PC-9 (cell line): Measurements from ENCODE around the gene FCHO2. TPM values are rescaled to one million over a fixed set of nuclear protein-coding genes. Genes with fewer than 3 reads are reported as not detected.

Experiments used
- BruUV-seq: library from RNA; stranded (reverse); fragments of 400-500 nt; replicated peaks from 2 replicates; lab custom pipeline; 2021; lab: Mats Ljungman, UMichigan
- CTCF ChIA-PET: fragments of 300-600 bp; sonication (Branson Sonifier 250); formaldehyde crosslinking; loops from one replicate; lab custom pipeline; 2022; ENCODE audit warnings: antibody characterized with exemption; lab: Charles Lee
- POLR2A ChIA-PET: fragments of 300-600 bp; sonication (Branson Sonifier 250); formaldehyde crosslinking; loops from one replicate; lab custom pipeline; 2022; ENCODE audit warnings: antibody characterized with exemption; ENCODE audit not compliant: unreplicated experiment; lab: Charles Lee
- DNase-seq, 2 experiments: peaks; one replicate each; pipeline versions ENCODE4 v3.0.0 to v3.0.0-alpha.2; 2015 to 2022; ENCODE audit warnings: mixed read lengths in 1 of 2
- H2AFZ ChIP-seq: fragments of 200-600 bp; sonication (generic); 2 replicates; pipeline ENCODE4 v1.8.1; 2017; ENCODE audit warnings: antibody characterized with exemption
- H3F3A ChIP-seq: fragments of 200-600 bp; sonication (generic); 2 replicates; pipeline ENCODE4 v1.8.1; 2017; ENCODE audit warnings: antibody characterized with exemption, mild to moderate bottlenecking, low read depth; ENCODE audit not compliant: insufficient read depth
- H3K27ac ChIP-seq: fragments of 200-600 bp; sonication (generic); 2 replicates; pipeline ENCODE4 v1.6.1; 2016; ENCODE audit warnings: mixed run types
- H3K27me3 ChIP-seq: fragments of 200-600 bp; sonication (generic); 2 replicates; pipeline ENCODE4 v1.6.1; 2016; ENCODE audit warnings: low read depth, mixed run types; ENCODE audit not compliant: insufficient read depth
- H3K36me3 ChIP-seq: fragments of 200-600 bp; sonication (generic); 2 replicates; pipeline ENCODE4 v1.6.1; 2016; ENCODE audit warnings: low read depth, mixed run types
- H3K4me1 ChIP-seq: fragments of 200-600 bp; sonication (generic); replicated peaks from 2 replicates; pipeline ENCODE4 v1.6.1; 2016; ENCODE audit warnings: mixed run types; ENCODE audit not compliant: insufficient read depth
- H3K4me2 ChIP-seq: fragments of 200-600 bp; sonication (generic); 2 replicates; pipeline ENCODE4 v1.6.1; 2017; ENCODE audit warnings: mixed run types
- H3K4me3 ChIP-seq: fragments of 200-600 bp; sonication (generic); 2 replicates; pipeline ENCODE4 v1.6.1; 2016; ENCODE audit warnings: mixed run types
- H3K79me2 ChIP-seq: fragments of 200-600 bp; sonication (generic); 2 replicates; pipeline ENCODE4 v1.6.1; 2017; ENCODE audit warnings: low read depth, mixed run types
- H3K9me2 ChIP-seq: fragments of 200-600 bp; sonication (generic); 2 replicates; pipeline ENCODE4 v1.8.1; 2017; ENCODE audit warnings: mild to moderate bottlenecking; ENCODE audit not compliant: insufficient read depth
- H3K9me3 ChIP-seq: fragments of 200-600 bp; sonication (generic); 2 replicates; pipeline ENCODE4 v1.8.1; 2016; ENCODE audit warnings: low read depth; ENCODE audit not compliant: insufficient read depth
- H4K20me1 ChIP-seq: fragments of 200-600 bp; sonication (generic); 2 replicates; pipeline ENCODE4 v1.8.1; 2017; ENCODE audit not compliant: insufficient read depth
- CTCF ChIP-seq: fragments of 200-600 bp; sonication (generic); conservative IDR thresholded peaks from 2 replicates; pipeline ENCODE4 v1.6.1; 2017; ENCODE audit warnings: mixed run types, antibody characterized with exemption, mild to moderate bottlenecking, moderate library complexity
- EZH2 ChIP-seq: fragments of 200-600 bp; sonication (generic); IDR thresholded peaks from 2 replicates; pipeline ENCODE4 v1.8.0; 2017; ENCODE audit warnings: antibody characterized with exemption, low read depth
- intact Hi-C: fragments of 100-400 bp; cut with micrococcal nuclease; formaldehyde crosslinking; loops from one replicate; pipeline ENCODE4 v1.10.0; 2022; ENCODE audit not compliant: unreplicated experiment
- total RNA-seq: library from RNA; stranded (reverse); gene quantifications from 2 replicates; pipeline ENCODE4 v1.2.3, GENCODE V29; 2021

The FCHO2 gene
- total RNA-seq, 1 experiment from 2014 or later: 26.1 TPM

GRCh38 chr5:73104326-73104725 is 148.5 kb downstream of the FCHO2 start:
- Histone ChIP-seq H2AFZ (no peak overlapping the region), H3K27me3 (no peaks in the 10 kb centered on the region), H3K4me3 (no peak overlapping the region), H4K20me1 (no peaks in the 10 kb centered on the region), H3K4me2 (no peak overlapping the region), H3K4me1 (no peaks in the 10 kb centered on the region), H3K27ac (no peak overlapping the region), H3K9me2 (no peaks in the 10 kb centered on the region), H3K79me2 (no peaks in the 10 kb centered on the region), H3K9me3 (peaks cover 4% of the 10 kb centered on the region), H3F3A (no peaks in the 10 kb centered on the region; the same call in 1 of the 2 replicates), H3K36me3 (no peaks in the 10 kb centered on the region)
- POLR2A ChIA-PET: no interaction called here
- BruUV-seq: no TSS peak
- intact Hi-C loops: no loop called here
- CTCF ChIA-PET: no interaction called here
- no peak for DNase-seq
- TF ChIP-seq EZH2 (no peak), CTCF (no peak)

- no peak overlapping the region for H3K27ac ChIP-seq
- H2AFZ ChIP-seq: no peak overlapping the region
- POLR2A ChIA-PET: no interaction called here
- H3K9me2 ChIP-seq: no peaks in the 10 kb centered on the region
- H3K9me3 ChIP-seq: peaks cover 4% of the 10 kb centered on the region
- H3K36me3 ChIP-seq: no peaks in the 10 kb centered on the region
- H3F3A ChIP-seq: no peaks in the 10 kb centered on the region; the same call in 1 of the 2 replicates
- BruUV-seq: no TSS peak
- H3K4me3 ChIP-seq: no peak overlapping the region
- H3K79me2 ChIP-seq: no peaks in the 10 kb centered on the region
- TF ChIP-seq CTCF (no peak), EZH2 (no peak)
- intact Hi-C loops: no loop called here
- CTCF ChIA-PET: no interaction called here
- H3K4me1 ChIP-seq: no peaks in the 10 kb centered on the region
- no peaks in the 10 kb centered on the region for H3K27me3 ChIP-seq
- no peaks in the 10 kb centered on the region for H4K20me1 ChIP-seq
- no peak for DNase-seq
- no peak overlapping the region for H3K4me2 ChIP-seq
These were observed 150.5 kb downstream of the FCHO2 start for GRCh38 chr5:73106335-73106734.

- peaks cover 2% of the 10 kb centered on the region for H3F3A ChIP-seq
- no peaks in the 10 kb centered on the region for H3K79me2 ChIP-seq
- H3K36me3 ChIP-seq: no peaks in the 10 kb centered on the region
- no peak overlapping the region for H3K4me3 ChIP-seq
- POLR2A ChIA-PET: no interaction called here
- no peaks in the 10 kb centered on the region for H3K27me3 ChIP-seq
- H3K9me2 ChIP-seq: no peaks in the 10 kb centered on the region
- no peak overlapping the region for H3K27ac ChIP-seq
- no peak overlapping the region for H2AFZ ChIP-seq
- CTCF ChIA-PET: no interaction called here
- intact Hi-C loops: no loop called here
- no TSS peak for BruUV-seq
- no peaks in the 10 kb centered on the region for H4K20me1 ChIP-seq
- DNase-seq: no peak
- H3K4me1 ChIP-seq: peaks cover 2% of the 10 kb centered on the region; the same call in 1 of the 2 replicates
- TF ChIP-seq EZH2 (no peak), CTCF (no peak)
- H3K4me2 ChIP-seq: no peak overlapping the region
- H3K9me3 ChIP-seq: peaks cover 4% of the 10 kb centered on the region
These were observed 154.3 kb downstream of the FCHO2 start for GRCh38 chr5:73110190-73110589.
